ENCODE measurements around the gene NRTN. TPM values are rescaled to one million over a fixed set of nuclear protein-coding genes. Genes with fewer than 3 reads are reported as not detected.
A peak's percentile ranks its signal among the peaks of the same experiment; 100 is the strongest.

Gene NRTN
- total RNA-seq, 1 donor from 2014 or later, result 23.6 TPM

GRCh38 chr19:5788422-5788821, 16.4 kb upstream of the NRTN start:
- intact Hi-C loops (cut with DNase I), result no loop called here
- DNase-seq (ENCODE audit: low spot score), result no peak

GRCh38 chr19:5789351-5789761, 15.5 kb upstream of the NRTN start:
- no peak for DNase-seq (ENCODE audit: low spot score)
- intact Hi-C loops (cut with DNase I), result no loop called here

GRCh38 chr19:5789886-5790558, 14.8 kb upstream of the NRTN start:
- no peak for DNase-seq (ENCODE audit: low spot score)
- intact Hi-C loops (cut with DNase I), result loop anchor here (5.0 kb wide), 2 partner anchors 68 to 108 kb away; partner anchors contain the start of genes CATSPERD, HSD11B1L, LONP1 and MICOS13

- intact Hi-C loops (cut with DNase I), result loop anchor here (5.0 kb wide), 2 partner anchors 69 to 109 kb away; partner anchors contain the start of genes CATSPERD, HSD11B1L, LONP1 and MICOS13
- DNase-seq (ENCODE audit: low spot score), result peak; percentile 98
Measured at GRCh38 chr19:5790559-5791520, 14.0 kb upstream of the NRTN start, which contains the start of gene DUS3L. Gene DUS3L, minus strand, starts transcription at chr19:5791163. Its CDS starts 22 bp downstream, at chr19:5791141.

- no peak for DNase-seq (ENCODE audit: low spot score)
- intact Hi-C loops (cut with DNase I), result loop anchor here (5.0 kb wide), 2 partner anchors 70 to 110 kb away; partner anchors contain the start of genes CATSPERD, HSD11B1L, LONP1 and MICOS13
Measured at GRCh38 chr19:5792224-5792623, 12.6 kb upstream of the NRTN start.

GRCh38 chr19:5793188-5793587, 11.7 kb upstream of the NRTN start:
- intact Hi-C loops (cut with DNase I), result loop anchor here (5.0 kb wide), 2 partner anchors 71 to 111 kb away; partner anchors contain the start of genes CATSPERD, HSD11B1L, LONP1 and MICOS13
- no peak for DNase-seq (ENCODE audit: low spot score)

- intact Hi-C loops (cut with DNase I), result no loop called here
- DNase-seq (ENCODE audit: low spot score), result no peak
Measured at GRCh38 chr19:5795382-5795919, 9.4 kb upstream of the NRTN start.

GRCh38 chr19:5798244-5798643, 6.6 kb upstream of the NRTN start:
- intact Hi-C loops (cut with DNase I), result no loop called here
- DNase-seq (ENCODE audit: low spot score), result no peak

GRCh38 chr19:5799247-5800241, 5.3 kb upstream of the NRTN start:
- intact Hi-C loops (cut with DNase I), result loop anchor here (5.0 kb wide), 1 partner anchor 168 kb away; no protein-coding TSS in a partner anchor
- DNase-seq (ENCODE audit: low spot score), result peak; percentile 82

- intact Hi-C loops (cut with DNase I), result loop anchor here (5.0 kb wide), 1 partner anchor 167 kb away; no protein-coding TSS in a partner anchor
- DNase-seq (ENCODE audit: low spot score), result no peak
Measured at GRCh38 chr19:5800361-5801270, 4.3 kb upstream of the NRTN start.

GRCh38 chr19:5801796-5802619, 2.9 kb upstream of the NRTN start:
- intact Hi-C loops (cut with DNase I), result loop anchor here (5.0 kb wide), 1 partner anchor 165 kb away; no protein-coding TSS in a partner anchor
- no peak for DNase-seq (ENCODE audit: low spot score)

- intact Hi-C loops (cut with DNase I), result loop anchor here (5.0 kb wide), 1 partner anchor 164 kb away; no protein-coding TSS in a partner anchor
- no peak for DNase-seq (ENCODE audit: low spot score)
Measured at GRCh38 chr19:5803441-5803751, 1.5 kb upstream of the NRTN start.

GRCh38 chr19:5803752-5804515, 933 bp upstream of the NRTN start:
- peak; percentile 93 for DNase-seq (ENCODE audit: low spot score)
- intact Hi-C loops (cut with DNase I), result loop anchor here (5.0 kb wide), 1 partner anchor 163 kb away; no protein-coding TSS in a partner anchor

- intact Hi-C loops (cut with DNase I), result loop anchor here (1.0 to 2.0 kb wide), 2 partner anchors 19 to 87 kb away; no protein-coding TSS in a partner anchor
- no peak for DNase-seq (ENCODE audit: low spot score)
Measured at GRCh38 chr19:5805462-5806132, 730 bp downstream of the NRTN start.

- no peak for DNase-seq (ENCODE audit: low spot score)
- intact Hi-C loops (cut with DNase I), result loop anchor here (2.0 kb wide), 1 partner anchor 19 kb away; no protein-coding TSS in a partner anchor
Measured at GRCh38 chr19:5806133-5806489, 1.2 kb downstream of the NRTN start.

Measured in cardiac septum (tissue), 1 donor.